LNCaP clone FGC (cell line): ENCODE data around the gene GGTLC2.

Source experiments
- DNase-seq: peaks from one replicate; pipeline ENCODE4 v3.0.0-alpha.2; 2011; ENCODE audit warnings: low read depth
- H3K4me3 ChIP-seq: 2 replicates; pipeline ENCODE4 v1.5.1; 2011; ENCODE audit warnings: mild to moderate bottlenecking, low read depth, low read length, control low read depth
- TF ChIP-seq, protein P1 (sequence below): IDR thresholded peaks from 2 replicates; pipeline ENCODE4 v1.5.1; 2012; ENCODE audit warnings: mild to moderate bottlenecking; ENCODE audit not compliant: control insufficient read depth, insufficient read depth; ENCODE audit errors: extremely low read depth

Gene GGTLC2

DNA sequence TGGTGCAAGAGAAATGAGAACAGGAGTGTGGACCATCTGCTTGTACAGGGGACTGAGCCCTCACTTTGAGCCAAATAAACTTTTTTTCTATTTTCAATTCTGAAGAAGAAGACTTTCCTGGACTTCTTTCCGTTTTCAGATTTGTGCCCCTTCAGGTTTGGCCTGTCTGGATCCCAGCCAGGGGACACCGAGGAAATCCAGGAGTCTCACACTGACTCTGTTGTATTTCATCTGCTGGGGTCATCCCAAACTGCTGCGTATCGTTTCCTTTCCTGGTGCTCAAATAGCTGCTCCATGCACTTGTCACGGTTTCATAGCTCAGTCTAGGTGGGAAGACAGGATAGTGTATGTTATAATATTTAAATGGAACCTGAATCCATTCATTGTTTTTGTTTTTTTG lies 51.7 kb downstream of the GGTLC2 start:
- TF ChIP-seq, protein P1, sequence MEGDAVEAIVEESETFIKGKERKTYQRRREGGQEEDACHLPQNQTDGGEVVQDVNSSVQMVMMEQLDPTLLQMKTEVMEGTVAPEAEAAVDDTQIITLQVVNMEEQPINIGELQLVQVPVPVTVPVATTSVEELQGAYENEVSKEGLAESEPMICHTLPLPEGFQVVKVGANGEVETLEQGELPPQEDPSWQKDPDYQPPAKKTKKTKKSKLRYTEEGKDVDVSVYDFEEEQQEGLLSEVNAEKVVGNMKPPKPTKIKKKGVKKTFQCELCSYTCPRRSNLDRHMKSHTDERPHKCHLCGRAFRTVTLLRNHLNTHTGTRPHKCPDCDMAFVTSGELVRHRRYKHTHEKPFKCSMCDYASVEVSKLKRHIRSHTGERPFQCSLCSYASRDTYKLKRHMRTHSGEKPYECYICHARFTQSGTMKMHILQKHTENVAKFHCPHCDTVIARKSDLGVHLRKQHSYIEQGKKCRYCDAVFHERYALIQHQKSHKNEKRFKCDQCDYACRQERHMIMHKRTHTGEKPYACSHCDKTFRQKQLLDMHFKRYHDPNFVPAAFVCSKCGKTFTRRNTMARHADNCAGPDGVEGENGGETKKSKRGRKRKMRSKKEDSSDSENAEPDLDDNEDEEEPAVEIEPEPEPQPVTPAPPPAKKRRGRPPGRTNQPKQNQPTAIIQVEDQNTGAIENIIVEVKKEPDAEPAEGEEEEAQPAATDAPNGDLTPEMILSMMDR, result no peak
- no peak overlapping the region for H3K4me3 ChIP-seq
- no peak for DNase-seq
